Colonic mucosa (tissue), 4 donors: Measurements from ENCODE around the gene SLC6A11. TPM values are rescaled to one million over a fixed set of nuclear protein-coding genes. Genes with fewer than 3 reads are reported as not detected.

Source experiments
- DNase-seq: peaks from one replicate; pipeline ENCODE4 v3.0.0-alpha.2; 2020
- H3K27ac ChIP-seq: fragments of 200-600 bp; one replicate; pipeline ENCODE4 v1.8.0; 2021
- H3K27me3 ChIP-seq: fragments of 200-600 bp; one replicate; pipeline ENCODE4 v1.8.0; 2021
- H3K36me3 ChIP-seq: fragments of 200-600 bp; one replicate; pipeline ENCODE4 v1.8.0; 2021
- H3K4me1 ChIP-seq: fragments of 200-600 bp; one replicate; pipeline ENCODE4 v1.8.0; 2021; ENCODE audit warnings: mild to moderate bottlenecking
- H3K4me3 ChIP-seq: fragments of 200-600 bp; one replicate; pipeline ENCODE4 v1.8.0; 2021
- H3K9ac ChIP-seq, 2 donors: one replicate each; pipeline ENCODE4 v1.7.0; 2013; ENCODE audit warnings: control low read depth in 2 of 2, low read depth in 2 of 2, low read length in 2 of 2
- H3K9me3 ChIP-seq: fragments of 200-600 bp; one replicate; pipeline ENCODE4 v1.8.0; 2021
- CTCF ChIP-seq: fragments of 200-600 bp; IDR thresholded peaks from one replicate; pipeline ENCODE4 v1.8.0; 2022; ENCODE audit warnings: antibody characterized with exemption, mild to moderate bottlenecking
- intact Hi-C: fragments of 100-400 bp; cut with DNase I; formaldehyde crosslinking; loops from one replicate; pipeline ENCODE4 v1.14.1; 2022
- total RNA-seq, 2 donors: library from RNA; stranded (reverse); fragmentation: NEBNext Ultra II Directional in 1 of 2; extraction: Animal tissue kit (Norgen Biotek cat#: 25700) in 1 of 2; gene quantifications; one replicate each; pipeline ENCODE4 v1.2.1, GENCODE V29; 2021
- donor health status: healthy.
- donor health status: DM: no; HTN: no; CAD: no.
- donor health status: DM: no; HTN: no; CAD: no.

The SLC6A11 gene
- total RNA-seq, 2 donors from 2014 or later, result not detected

- Histone ChIP-seq H3K36me3 (no peaks in the 10 kb centered on the region), H3K9ac (no peak overlapping the region), H3K27ac (no peak overlapping the region), H3K4me1 (no peaks in the 10 kb centered on the region), H3K9me3 (no peaks in the 10 kb centered on the region), H3K4me3 (no peak overlapping the region), H3K27me3 (no peaks in the 10 kb centered on the region)
- DNase-seq, result no peak
- no peak for TF ChIP-seq CTCF
- intact Hi-C loops, result no loop called here
Measured at GRCh38 chr3:10839167-10839566, 23.1 kb downstream of the SLC6A11 start.

GRCh38 chr3:10841100-10841499 lies 25.1 kb downstream of the SLC6A11 start:
- Histone ChIP-seq H3K36me3 (no peaks in the 10 kb centered on the region), H3K4me1 (no peaks in the 10 kb centered on the region), H3K9ac (no peak overlapping the region), H3K9me3 (no peaks in the 10 kb centered on the region), H3K27me3 (no peaks in the 10 kb centered on the region), H3K27ac (no peak overlapping the region), H3K4me3 (no peak overlapping the region)
- intact Hi-C loops, result no loop called here
- no peak for DNase-seq
- TF ChIP-seq CTCF, result no peak

- Histone ChIP-seq H3K4me3 (no peak overlapping the region), H3K36me3 (no peaks in the 10 kb centered on the region), H3K9me3 (no peaks in the 10 kb centered on the region), H3K4me1 (no peaks in the 10 kb centered on the region), H3K27ac (no peak overlapping the region), H3K9ac (no peak overlapping the region), H3K27me3 (no peaks in the 10 kb centered on the region)
- no peak for TF ChIP-seq CTCF
- no peak for DNase-seq
- intact Hi-C loops, result no loop called here
Measured at GRCh38 chr3:10843378-10843777, 27.4 kb downstream of the SLC6A11 start.

GRCh38 chr3:10845001-10845761 lies 29.2 kb downstream of the SLC6A11 start:
- H3K27ac ChIP-seq, result no peak overlapping the region
- intact Hi-C loops, result no loop called here
- no peak for DNase-seq
- no peak overlapping the region for H3K4me3 ChIP-seq
- H3K36me3 ChIP-seq, result no peaks in the 10 kb centered on the region
- H3K27me3 ChIP-seq, result no peaks in the 10 kb centered on the region
- no peak for TF ChIP-seq CTCF
- no peaks in the 10 kb centered on the region for H3K4me1 ChIP-seq
- H3K9ac ChIP-seq, result no peak overlapping the region
- H3K9me3 ChIP-seq, result no peaks in the 10 kb centered on the region

- Histone ChIP-seq H3K9me3 (no peaks in the 10 kb centered on the region), H3K27ac (no peak overlapping the region), H3K9ac (no peak overlapping the region), H3K4me1 (no peaks in the 10 kb centered on the region), H3K27me3 (no peaks in the 10 kb centered on the region), H3K4me3 (no peak overlapping the region), H3K36me3 (no peaks in the 10 kb centered on the region)
- TF ChIP-seq CTCF, result no peak
- intact Hi-C loops, result no loop called here
- no peak for DNase-seq
Measured at GRCh38 chr3:10845839-10846656, 30.0 kb downstream of the SLC6A11 start.
